DMS 273 (cell line): ENCODE measurements around the gene IQCF5.
"Not testable (repeated sequence)": the region's sequence is repeated elsewhere in the genome, so short reads cannot be mapped to it uniquely, and the experiment has no call there.

Experiments
- DNase-seq: peaks from one replicate; lab custom pipeline; 2025; ENCODE audit not compliant: unreplicated experiment; lab: John Stamatoyannopoulos, UW

Gene IQCF5

GRCh38 chr3:51869304-51869703 lies 6.1 kb downstream of the IQCF5 start:
- no peak for DNase-seq

GRCh38 chr3:51868896-51869295 lies 6.5 kb downstream of the IQCF5 start:
- not testable (repeated sequence) for DNase-seq

DNA sequence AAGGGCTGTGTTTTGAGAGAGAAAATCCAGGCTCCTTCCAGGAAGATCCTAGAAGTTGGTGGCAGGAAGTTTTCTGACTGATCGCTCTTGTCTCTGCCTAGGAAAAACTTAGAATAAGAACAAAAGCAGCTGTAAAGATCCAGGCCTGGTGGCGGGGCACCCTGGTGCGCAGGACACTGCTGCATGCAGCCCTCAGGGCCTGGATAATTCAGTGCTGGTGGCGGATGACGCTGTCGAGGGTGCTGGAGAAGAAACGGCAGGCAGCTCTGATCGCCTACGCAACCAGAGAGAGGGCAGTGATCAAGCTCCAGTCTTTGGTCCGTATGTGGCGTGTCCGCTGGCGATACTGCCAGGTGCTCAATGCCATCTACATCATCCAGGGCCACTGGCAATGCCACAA lies 12.5 kb downstream of the IQCF5 start:
- no peak for DNase-seq

- no peak for DNase-seq
Measured at GRCh38 chr3:51860703-51861665, 14.4 kb downstream of the IQCF5 start, which contains the start of gene IQCF2. TSS of gene IQCF2 (plus strand) at chr3:51861615. CDS start at chr3:51861667, 52 bp downstream.

GRCh38 chr3:51855411-51855810 lies 20.0 kb downstream of the IQCF5 start:
- DNase-seq: not testable (repeated sequence)

GRCh38 chr3:51845129-51845528 lies 30.3 kb downstream of the IQCF5 start:
- DNase-seq: no peak

GRCh38 chr3:51836606-51837005 lies 38.8 kb downstream of the IQCF5 start:
- no peak for DNase-seq

GRCh38 chr3:51830836-51831385 lies 44.5 kb downstream of the IQCF5 start:
- peak; percentile 90 for DNase-seq

GRCh38 chr3:51830345-51830744 lies 45.1 kb downstream of the IQCF5 start:
- no peak for DNase-seq

- DNase-seq: peak; percentile 1
Measured at GRCh38 chr3:51828297-51828696, 47.1 kb downstream of the IQCF5 start.
